NCI-H748 (cell line): ENCODE data around the gene F8.
"Not testable (repeated sequence)": the region's sequence is repeated elsewhere in the genome, so short reads cannot be mapped to it uniquely, and the experiment has no call there.

ENCODE experiments used
- DNase-seq: peaks from one replicate; lab custom pipeline; 2025; ENCODE audit not compliant: unreplicated experiment; lab: John Stamatoyannopoulos, UW

F8 gene

DNA sequence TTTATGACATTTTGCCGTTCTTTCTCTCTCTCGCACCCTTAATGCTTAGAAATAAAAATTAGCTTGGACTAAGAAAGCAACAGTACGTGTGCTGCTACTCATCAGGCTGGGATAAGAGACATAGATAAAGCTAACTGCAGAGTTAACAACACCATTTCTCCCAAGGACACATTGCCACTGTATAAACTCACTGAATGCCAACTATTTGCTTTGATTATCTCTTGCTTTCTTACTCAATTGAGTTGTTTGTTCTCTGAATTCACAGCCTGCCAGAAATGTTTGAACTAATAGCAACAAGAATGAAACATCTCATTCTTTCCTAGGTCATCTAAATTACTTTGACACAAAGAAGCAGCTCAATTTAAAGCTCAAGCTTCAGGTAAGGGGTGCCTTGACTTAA is 34.6 kb downstream of the F8 start:
- DNase-seq = no peak

DNA sequence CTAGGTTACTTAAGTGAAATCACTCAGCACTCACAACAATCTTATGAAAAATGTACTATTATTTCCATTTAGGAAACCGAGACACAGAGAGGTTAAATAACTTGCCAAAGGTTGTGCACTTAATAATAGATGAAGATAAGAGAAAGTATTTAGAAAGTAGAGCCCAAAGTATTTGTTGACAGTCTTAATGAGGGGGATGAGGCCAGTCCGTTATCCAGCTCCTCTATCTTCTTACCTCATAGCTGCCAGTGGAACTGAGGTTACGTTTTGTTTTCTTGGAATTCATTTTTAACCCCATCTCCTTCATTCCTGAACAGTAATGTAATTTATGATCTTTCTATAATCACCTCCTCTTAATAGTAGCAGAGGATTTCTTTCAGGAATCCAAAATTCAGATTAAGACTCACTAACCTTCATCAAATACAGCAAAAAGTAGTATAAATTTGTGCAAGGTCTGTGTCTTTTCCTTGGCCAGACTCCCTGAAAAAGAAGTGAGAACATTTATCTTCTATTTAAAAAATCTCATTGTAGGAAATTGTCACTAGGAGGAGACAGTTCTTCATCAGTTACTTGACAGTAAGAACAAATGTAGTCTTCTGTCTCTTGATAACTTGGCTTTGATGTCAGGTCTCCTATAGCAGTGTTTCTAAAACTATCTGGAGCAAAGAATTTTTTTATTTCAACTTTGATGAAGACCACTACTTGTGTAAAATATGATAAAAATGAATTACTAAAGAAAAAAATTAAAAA is 35.5 kb downstream of the F8 start:
- no peak for DNase-seq

GRCh38 chrX:154981116-154981411 is 41.5 kb downstream of the F8 start:
- DNase-seq = no peak

DNA sequence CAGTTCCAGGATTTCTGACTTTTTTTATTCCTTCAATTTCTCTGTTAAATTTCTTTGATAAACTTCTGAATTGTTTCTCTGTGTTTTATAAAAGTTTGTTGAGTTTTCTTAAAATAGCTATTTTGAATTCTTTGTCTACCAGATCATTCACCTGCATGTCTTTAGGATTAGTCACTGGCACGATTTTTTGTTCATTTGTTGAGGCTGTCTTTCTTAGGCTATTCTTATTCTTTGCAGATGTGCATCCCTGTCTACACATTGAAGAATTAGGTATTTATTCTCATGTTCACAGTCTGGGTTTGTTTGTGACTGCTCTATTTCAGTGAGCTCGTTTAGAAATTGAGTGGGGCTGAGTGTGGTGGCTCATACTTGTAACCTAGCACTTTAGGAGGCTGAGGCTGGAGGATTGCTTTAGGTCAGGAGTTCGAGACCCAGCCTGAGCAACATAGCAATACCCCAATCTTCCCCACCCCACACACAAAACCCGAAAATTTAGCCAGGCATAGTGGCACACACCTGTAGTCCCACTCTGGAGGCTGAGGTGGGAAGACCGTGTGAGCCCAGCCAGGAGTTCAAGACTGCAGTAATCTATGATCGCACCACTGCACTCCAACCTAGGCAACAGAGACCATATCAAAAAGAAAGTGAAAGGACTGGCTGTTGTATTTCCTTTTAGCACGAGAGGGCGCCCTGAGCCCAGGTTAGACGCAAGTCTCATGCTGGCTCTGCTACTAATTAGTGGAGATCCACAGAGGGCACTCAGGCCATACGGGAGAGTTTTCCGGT is 42.0 kb downstream of the F8 start:
- peak; percentile 76 for DNase-seq

- no peak for DNase-seq
These were observed 42.9 kb downstream of the F8 start for GRCh38 chrX:154979629-154980028.

DNA sequence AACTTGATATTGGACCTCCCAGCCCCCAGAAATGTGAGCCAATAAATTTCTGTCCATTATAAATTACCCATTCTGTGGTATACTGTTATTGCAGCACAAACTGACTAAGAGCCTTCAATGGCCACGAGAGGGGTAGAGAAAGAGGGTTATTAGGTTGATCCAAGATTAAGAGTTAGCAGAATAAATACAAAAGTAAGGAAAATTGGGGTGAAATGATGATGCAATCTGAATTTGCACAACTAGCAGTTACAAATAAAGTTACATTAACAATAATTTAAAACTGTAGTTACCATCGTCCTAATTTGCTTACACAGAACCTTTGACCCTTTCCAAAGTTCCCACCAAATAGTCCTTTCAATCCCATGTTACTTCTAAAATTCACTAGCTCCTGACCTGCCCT is 54.2 kb downstream of the F8 start:
- no peak for DNase-seq

- DNase-seq = no peak
These were observed 54.9 kb downstream of the F8 start for GRCh38 chrX:154967603-154968002.

- no peak for DNase-seq
These were observed 60.6 kb downstream of the F8 start for GRCh38 chrX:154961947-154962346.

DNA sequence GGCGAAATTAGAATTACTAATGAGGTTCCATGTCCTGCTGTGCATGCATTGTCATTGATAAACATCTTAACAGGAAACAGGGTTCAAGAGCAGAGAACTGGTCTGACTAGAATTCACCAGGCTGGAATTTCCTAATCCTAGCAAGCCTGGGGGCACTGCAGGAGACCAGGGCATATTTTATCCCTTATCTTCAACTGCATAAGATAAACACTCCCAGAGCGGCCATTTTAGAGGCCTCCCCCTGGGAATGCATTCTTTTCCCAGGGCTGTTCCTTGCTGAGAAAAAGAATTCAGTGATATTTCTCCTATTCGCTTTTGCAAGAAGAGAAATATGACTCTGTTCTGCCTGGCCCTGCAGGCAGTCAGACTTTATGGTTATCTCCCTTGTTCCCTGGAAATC is 66.7 kb downstream of the F8 start:
- DNase-seq = not testable (repeated sequence)

DNA sequence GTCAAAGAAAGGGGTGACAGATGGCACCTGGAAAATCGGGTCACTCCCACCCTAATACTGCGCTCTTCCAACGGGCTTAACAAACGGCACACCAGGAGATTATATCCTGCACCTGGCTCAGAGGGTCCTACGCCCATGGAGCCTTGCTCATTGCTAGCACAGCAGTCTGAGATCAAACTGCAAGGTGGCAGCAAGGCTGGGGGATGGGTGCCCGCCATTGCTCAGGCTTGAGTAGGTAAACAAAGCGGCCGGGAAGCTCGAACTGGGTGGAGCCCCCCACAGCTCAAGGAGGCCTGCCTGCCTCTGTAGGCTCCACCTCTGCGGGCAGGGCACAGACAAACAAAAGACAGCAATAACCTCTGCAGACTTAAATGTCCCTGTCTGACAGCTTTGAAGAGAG is 83.3 kb downstream of the F8 start:
- not testable (repeated sequence) for DNase-seq

DNA sequence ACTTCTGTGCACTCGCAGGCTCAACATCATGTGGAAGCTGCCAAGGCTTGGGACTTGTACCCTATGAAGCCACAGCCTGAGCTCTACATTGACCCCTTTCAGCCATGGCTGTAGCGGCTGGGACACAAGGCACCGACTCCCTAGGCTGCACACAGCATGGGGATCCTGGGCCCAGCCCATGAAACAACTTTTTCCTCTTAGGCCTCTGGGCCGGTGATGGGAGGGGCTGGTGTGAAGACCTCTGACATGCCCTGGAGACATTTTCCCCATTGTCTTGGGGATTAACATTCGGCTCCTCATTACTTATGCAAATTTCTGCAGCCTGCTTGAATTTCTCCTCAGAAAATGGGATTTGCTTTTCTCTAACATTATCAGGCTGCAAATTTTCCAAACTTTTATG is 97.8 kb downstream of the F8 start:
- not testable (repeated sequence) for DNase-seq

DNA sequence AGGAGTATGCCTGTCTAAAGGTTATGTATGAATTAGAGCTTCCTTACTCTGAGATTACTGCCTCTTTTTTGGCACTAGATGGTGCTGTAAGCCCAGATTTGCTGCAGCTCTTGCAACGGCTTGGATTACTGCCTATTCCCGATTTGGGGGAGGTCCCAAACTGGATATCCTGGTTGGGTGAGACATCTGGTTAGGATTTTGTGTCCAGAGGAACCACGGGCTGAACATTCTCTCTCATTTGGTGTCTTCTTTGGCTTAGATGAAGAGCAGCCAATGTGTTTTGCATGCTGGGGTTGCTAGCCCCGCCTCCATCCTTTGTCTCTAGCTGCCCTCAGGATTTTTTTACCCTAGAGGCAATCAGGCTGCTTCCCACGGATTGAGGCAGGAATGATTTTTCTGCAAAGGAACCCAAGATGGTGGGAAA is 104.5 kb downstream of the F8 start:
- DNase-seq = peak; percentile 79

- no peak for DNase-seq
These were observed 108.5 kb downstream of the F8 start for GRCh38 chrX:154914052-154914451.

DNA sequence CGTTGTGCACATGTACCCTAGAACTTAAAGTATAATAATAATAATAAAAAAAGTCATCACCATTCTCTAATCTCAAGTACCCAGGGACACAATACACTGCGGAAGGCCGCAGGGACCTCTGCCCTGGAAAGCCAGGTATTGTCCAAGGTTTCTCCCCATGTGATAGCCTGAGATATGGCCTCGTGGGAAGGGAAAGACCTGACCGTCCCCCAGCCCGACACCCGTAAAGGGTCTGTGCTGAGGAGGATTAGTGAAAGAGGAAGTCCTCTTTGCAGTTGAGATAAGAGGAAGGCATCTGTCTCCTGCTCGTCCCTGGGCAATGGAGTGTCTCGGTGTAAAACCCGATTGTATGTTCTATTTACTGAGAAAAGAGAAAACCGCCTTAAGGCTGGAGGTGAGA is 112.0 kb downstream of the F8 start:
- not testable (repeated sequence) for DNase-seq

DNA sequence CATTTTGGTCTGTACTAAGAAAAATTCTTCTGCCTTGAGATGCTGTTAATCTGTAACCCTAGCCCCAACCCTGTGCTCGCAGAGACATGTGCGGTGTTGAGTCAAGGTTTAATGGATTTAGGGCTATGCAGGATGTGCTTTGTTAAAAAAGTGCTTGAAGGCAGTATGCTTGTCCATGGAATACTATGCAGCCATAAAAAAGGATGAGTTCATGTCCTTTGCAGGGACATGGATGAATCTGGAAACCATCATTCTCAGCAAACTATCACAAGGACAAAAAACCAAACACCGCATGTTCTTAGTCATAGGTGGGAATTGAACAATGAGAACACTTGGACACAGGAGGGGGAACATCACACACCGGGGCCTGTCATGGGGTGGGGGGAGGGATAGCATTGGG is 112.5 kb downstream of the F8 start:
- DNase-seq = not testable (repeated sequence)

DNA sequence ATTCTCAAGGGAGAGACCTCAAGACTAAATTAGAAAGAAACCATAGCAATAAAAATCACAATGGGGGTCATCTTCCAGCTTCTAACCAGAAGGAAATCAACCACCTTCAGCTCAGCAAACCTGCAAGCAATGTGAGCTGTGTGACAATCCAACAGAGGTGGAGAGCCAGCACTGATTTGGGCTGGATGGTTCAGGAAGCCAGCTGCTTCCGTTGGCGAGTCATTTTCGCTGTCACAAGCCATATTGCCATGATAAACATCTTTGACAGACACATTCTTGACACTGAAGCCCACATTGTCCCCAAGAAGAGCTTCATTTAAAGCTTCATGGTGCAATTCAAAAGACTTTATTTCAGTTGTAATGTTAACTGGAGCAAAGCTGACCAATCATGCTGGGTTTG is 113.7 kb downstream of the F8 start:
- DNase-seq = no peak

- no peak for DNase-seq
These were observed 120.1 kb downstream of the F8 start for GRCh38 chrX:154902408-154902807.

- DNase-seq = no peak
These were observed 122.2 kb downstream of the F8 start for GRCh38 chrX:154900323-154900722.

- DNase-seq = no peak
These were observed 130.2 kb downstream of the F8 start for GRCh38 chrX:154892296-154892695.

GRCh38 chrX:154890990-154891639 is 131.4 kb downstream of the F8 start:
- peak; percentile 12 for DNase-seq

DNA sequence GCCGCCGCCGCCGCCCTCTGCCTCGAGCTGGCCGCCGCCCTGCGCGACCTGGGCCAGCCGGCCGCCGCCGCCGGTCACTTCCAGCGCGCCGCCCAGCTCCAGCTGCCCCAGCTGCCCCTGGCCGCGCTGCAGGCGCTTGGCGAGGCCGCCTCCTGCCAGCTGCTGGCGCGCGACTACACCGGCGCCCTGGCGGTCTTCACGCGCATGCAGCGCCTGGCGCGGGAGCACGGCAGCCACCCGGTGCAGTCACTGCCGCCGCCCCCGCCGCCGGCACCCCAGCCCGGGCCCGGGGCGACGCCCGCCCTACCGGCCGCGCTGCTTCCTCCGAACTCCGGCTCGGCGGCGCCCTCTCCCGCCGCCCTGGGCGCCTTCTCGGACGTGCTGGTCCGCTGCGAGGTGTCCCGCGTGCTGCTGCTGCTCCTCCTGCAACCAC is 135.7 kb downstream of the F8 start:
- DNase-seq = not testable (repeated sequence)
